GM18517 (cell line): Measurements from ENCODE around the gene SORCS2.

ENCODE experiments used
- ATAC-seq: cut with Tn5 transposase; IDR thresholded peaks from one replicate; pipeline ENCODE4 v1.9.1; 2021; ENCODE audit warnings: mild to moderate bottlenecking, moderate library complexity; ENCODE audit not compliant: unreplicated experiment

SORCS2 gene

GRCh38 chr4:7761312-7761711, 569.0 kb downstream of the SORCS2 start:
- ATAC-seq: no peak

- ATAC-seq: no peak
These were observed 569.4 kb downstream of the SORCS2 start for GRCh38 chr4:7761720-7762119.

- ATAC-seq: no peak
These were observed 570.2 kb downstream of the SORCS2 start for GRCh38 chr4:7762376-7763030.

- no peak for ATAC-seq
These were observed 570.8 kb downstream of the SORCS2 start for GRCh38 chr4:7763106-7763505.

- no peak for ATAC-seq
These were observed 571.5 kb downstream of the SORCS2 start for GRCh38 chr4:7763788-7764187.

- ATAC-seq: no peak
These were observed 572.1 kb downstream of the SORCS2 start for GRCh38 chr4:7764466-7764865.

GRCh38 chr4:7765666-7766065, 573.3 kb downstream of the SORCS2 start:
- no peak for ATAC-seq

- ATAC-seq: no peak
These were observed 573.7 kb downstream of the SORCS2 start for GRCh38 chr4:7766086-7766485.

GRCh38 chr4:7766661-7767345, 574.5 kb downstream of the SORCS2 start:
- no peak for ATAC-seq

GRCh38 chr4:7767526-7767925, 575.2 kb downstream of the SORCS2 start:
- no peak for ATAC-seq

- ATAC-seq: no peak
These were observed 575.6 kb downstream of the SORCS2 start for GRCh38 chr4:7767966-7768365.

GRCh38 chr4:7768736-7769135, 576.4 kb downstream of the SORCS2 start:
- ATAC-seq: no peak

- ATAC-seq: no peak
These were observed 577.3 kb downstream of the SORCS2 start for GRCh38 chr4:7769396-7770223.

GRCh38 chr4:7770224-7771050, 578.1 kb downstream of the SORCS2 start:
- no peak for ATAC-seq

- no peak for ATAC-seq
These were observed 578.7 kb downstream of the SORCS2 start for GRCh38 chr4:7771056-7771455.

GRCh38 chr4:7771541-7772507, 579.5 kb downstream of the SORCS2 start:
- ATAC-seq: peak; percentile 76

GRCh38 chr4:7772711-7773385, 580.5 kb downstream of the SORCS2 start:
- ATAC-seq: no peak

GRCh38 chr4:7773401-7774180, 581.3 kb downstream of the SORCS2 start:
- ATAC-seq: no peak
